T-helper 9 cell (primary cell): ENCODE results near the gene EDN3.

Source experiments
- DNase-seq: peaks from one replicate; pipeline ENCODE4 v3.0.0-alpha.2; 2020

Gene EDN3

GRCh38 chr20:59308493-59309201 lies 8.2 kb downstream of the EDN3 start:
- DNase-seq, result no peak

- no peak for DNase-seq
These were observed 8.8 kb downstream of the EDN3 start for GRCh38 chr20:59309218-59309617.

- no peak for DNase-seq
These were observed 14.6 kb downstream of the EDN3 start for GRCh38 chr20:59314997-59315396.

- no peak for DNase-seq
These were observed 16.7 kb downstream of the EDN3 start for GRCh38 chr20:59316911-59317731.

GRCh38 chr20:59318201-59318790 lies 17.9 kb downstream of the EDN3 start:
- DNase-seq, result no peak

GRCh38 chr20:59318803-59319202 lies 18.4 kb downstream of the EDN3 start:
- DNase-seq, result no peak

GRCh38 chr20:59320426-59320825 lies 20.0 kb downstream of the EDN3 start:
- DNase-seq, result no peak

GRCh38 chr20:59320854-59321647 lies 20.6 kb downstream of the EDN3 start:
- DNase-seq, result no peak

- no peak for DNase-seq
These were observed 21.7 kb downstream of the EDN3 start for GRCh38 chr20:59322081-59322480.

- DNase-seq, result no peak
These were observed 22.4 kb downstream of the EDN3 start for GRCh38 chr20:59322585-59323454.

- no peak for DNase-seq
These were observed 23.3 kb downstream of the EDN3 start for GRCh38 chr20:59323731-59324130.

- no peak for DNase-seq
These were observed 24.2 kb downstream of the EDN3 start for GRCh38 chr20:59324521-59325141.

GRCh38 chr20:59325142-59325523 lies 24.7 kb downstream of the EDN3 start:
- DNase-seq, result no peak

GRCh38 chr20:59326188-59326587 lies 25.8 kb downstream of the EDN3 start:
- DNase-seq, result no peak

- no peak for DNase-seq
These were observed 27.7 kb downstream of the EDN3 start for GRCh38 chr20:59328071-59328470.

- no peak for DNase-seq
These were observed 31.4 kb downstream of the EDN3 start for GRCh38 chr20:59331721-59332329.

GRCh38 chr20:59333260-59333845 lies 32.9 kb downstream of the EDN3 start:
- DNase-seq, result no peak

GRCh38 chr20:59333951-59334350 lies 33.5 kb downstream of the EDN3 start:
- no peak for DNase-seq

GRCh38 chr20:59334651-59335300 lies 34.4 kb downstream of the EDN3 start:
- DNase-seq, result no peak

GRCh38 chr20:59335377-59335776 lies 35.0 kb downstream of the EDN3 start:
- no peak for DNase-seq
